Forelimb muscle (tissue), 1 donor: ENCODE measurements around the gene NPHS1. TPM values are rescaled to one million over a fixed set of nuclear protein-coding genes. Genes with fewer than 3 reads are reported as not detected.
"Not testable (repeated sequence)": the region's sequence is repeated elsewhere in the genome, so short reads cannot be mapped to it uniquely, and the experiment has no call there.

Experiments
- DNase-seq: peaks from one replicate; pipeline ENCODE4 v3.0.0-alpha.2; 2013; ENCODE audit warnings: low read depth
- polyA plus RNA-seq: library from polyadenylated mRNA; unstranded; fragments of 120-200 nt; gene quantifications from one replicate; pipeline ENCODE4 v1.2.1, GENCODE V29; 2013; ENCODE audit not compliant: insufficient read length

The NPHS1 gene
- polyA plus RNA-seq, 1 donor: 0.24 TPM

DNA sequence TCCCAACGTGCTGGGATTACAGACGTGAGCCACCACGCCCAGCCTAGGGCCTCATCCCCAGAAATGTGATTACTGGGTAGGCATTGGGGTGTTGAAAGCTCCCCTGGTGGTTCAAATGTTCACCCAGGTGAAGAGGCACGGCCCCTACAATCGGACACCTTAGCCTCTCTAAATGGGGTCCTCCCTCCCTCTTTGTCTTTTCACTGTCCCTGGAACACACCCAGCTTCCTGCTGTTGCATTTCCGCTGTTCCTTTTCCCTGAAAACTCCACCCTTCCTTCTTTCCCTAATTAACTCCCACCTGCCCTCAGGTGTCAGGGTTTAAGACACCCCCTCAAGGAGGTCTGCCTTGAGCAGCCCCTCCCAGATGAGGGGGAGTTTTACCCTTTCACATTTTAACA is 36.0 kb downstream of the NPHS1 start:
- DNase-seq: no peak

DNA sequence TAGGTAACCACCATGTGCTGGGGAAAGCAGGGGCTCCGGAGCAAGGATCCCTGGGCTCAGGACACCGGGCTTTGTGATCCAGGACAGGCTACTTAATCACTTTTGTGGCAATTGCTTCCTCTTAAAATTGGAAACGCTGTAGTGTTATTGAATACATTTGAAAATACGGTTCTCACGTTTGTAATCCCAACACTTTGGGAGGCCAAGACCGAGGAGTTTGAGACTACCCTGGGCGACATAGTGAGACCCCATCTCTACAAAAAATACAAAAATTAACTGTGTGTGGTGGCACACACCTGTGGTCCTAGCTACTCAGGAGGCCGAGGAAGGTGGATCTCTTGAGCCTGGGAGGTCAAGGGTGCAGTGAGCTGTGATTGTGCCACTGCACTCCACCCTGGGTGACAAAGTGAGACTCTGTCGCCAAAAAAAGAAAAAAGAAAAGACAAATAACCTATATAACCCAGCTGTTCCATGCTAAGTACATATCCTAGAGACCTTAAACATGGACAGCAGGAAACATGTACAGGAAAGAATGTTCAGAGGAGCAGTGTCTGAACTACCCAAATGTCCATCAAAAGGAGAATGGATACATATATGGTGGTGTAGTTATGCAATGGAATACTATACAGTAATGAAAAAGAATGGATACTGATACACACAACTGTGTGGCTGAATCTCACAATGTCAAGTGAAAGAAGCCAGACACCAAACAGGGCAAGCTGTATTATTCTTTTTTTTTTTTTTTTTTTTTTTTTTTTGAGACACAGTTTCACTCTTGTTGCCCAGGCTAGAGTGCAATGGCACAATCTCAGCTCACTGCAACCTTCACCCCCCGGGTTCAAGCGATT is 39.0 kb downstream of the NPHS1 start:
- DNase-seq: no peak

DNA sequence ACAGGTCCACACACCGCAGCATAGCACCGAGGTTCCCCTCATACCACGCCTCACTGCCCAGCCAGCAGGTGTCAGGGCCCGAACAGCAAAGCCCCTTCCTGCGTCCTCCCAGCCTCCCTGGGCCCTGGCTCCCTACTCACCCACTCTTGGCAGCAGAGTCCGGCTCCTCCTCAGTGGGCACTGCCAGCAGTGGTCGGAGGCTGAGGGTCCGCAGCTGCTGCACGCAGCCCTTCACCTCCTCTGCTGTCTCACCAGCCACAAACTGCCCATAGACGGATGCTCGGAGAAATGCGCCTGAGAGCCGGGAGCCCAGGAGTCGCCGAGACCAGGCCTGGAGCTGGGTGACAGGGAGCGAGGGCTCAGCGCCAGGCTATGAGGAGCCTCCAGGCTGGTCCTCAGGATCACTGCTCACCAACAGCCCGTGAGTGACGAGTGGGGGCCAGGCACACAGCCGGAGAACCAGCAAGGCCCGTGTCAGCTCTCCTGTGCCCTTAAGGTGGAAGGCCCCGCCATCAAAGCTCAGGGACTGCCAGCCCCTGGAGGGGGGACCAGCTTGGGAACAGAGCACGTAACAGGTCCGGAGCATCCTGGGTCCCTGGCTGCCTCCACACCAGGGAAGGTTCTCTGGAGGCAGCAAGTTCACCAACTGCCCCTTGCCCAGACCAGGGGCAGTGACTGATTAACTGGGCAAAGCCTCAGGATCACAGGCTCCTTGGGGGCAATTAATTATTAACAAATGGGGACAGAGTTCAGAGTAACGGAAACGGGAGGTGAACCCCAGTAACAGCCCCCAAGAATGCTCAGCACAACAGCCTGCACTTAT is 39.9 kb downstream of the NPHS1 start, which contains the start of gene PRODH2:
PRODH2 (minus strand) TSS at position 626 of the 823 bp plus-strand sequence; CDS start at position 586, 40 bp downstream.
- no peak for DNase-seq

- DNase-seq: no peak
These were observed 40.7 kb downstream of the NPHS1 start for GRCh38 chr19:35811317-35812219.

GRCh38 chr19:35807633-35808032 is 44.7 kb downstream of the NPHS1 start:
- no peak for DNase-seq

GRCh38 chr19:35806597-35806996 is 45.7 kb downstream of the NPHS1 start:
- no peak for DNase-seq

DNA sequence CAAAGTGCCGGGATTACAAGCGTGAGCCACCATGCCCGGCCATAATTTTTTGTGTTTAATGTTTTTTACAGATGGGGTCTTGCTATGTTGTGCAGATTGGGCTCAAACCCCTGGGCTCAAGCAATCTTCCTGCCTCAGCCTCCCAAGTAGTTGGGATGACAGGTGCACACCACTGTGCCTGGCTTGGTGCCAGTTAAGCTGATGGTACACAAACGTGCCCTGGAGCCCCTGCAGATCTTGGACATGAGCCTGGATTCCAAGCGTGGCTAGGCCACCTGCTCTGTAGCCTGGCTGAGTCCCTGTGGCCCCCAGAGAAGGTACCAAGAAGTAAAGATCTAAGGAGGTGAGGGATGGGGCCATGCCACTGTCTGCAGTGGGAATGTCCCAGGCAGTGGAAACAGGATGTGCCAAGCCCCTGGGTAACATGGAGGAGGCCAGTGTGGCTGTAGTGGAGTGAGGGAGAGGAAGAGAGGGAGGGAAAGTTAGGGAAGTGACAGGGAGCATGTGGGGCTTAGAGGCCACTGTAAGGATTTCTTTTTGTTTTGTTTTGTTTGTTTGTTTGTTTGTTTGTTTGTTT is 46.7 kb downstream of the NPHS1 start:
- no peak for DNase-seq

- no peak for DNase-seq
These were observed 50.5 kb downstream of the NPHS1 start for GRCh38 chr19:35801828-35802227.

GRCh38 chr19:35797663-35798062 is 54.6 kb downstream of the NPHS1 start:
- no peak for DNase-seq

- DNase-seq: no peak
These were observed 55.4 kb downstream of the NPHS1 start for GRCh38 chr19:35796645-35797542.

DNA sequence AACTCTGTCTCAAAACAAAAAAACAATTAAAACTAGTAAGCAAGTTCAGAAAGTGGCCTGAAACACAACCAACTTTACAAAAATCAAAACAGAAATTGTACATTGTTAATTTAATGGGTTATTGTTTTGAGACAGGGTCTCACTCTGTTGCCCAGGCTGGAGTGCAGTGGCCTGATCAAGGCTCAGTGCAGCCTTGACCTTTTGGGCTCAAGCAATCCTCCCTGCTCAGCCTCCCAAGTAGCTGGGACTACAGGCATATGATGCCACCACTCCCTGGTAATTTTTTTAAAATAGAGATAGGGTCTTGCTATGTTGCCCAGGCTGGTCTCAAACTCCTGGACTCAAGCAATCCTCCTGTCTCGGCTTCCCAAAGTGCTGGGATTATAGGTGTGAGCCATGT is 56.7 kb downstream of the NPHS1 start:
- DNase-seq: not testable (repeated sequence)

DNA sequence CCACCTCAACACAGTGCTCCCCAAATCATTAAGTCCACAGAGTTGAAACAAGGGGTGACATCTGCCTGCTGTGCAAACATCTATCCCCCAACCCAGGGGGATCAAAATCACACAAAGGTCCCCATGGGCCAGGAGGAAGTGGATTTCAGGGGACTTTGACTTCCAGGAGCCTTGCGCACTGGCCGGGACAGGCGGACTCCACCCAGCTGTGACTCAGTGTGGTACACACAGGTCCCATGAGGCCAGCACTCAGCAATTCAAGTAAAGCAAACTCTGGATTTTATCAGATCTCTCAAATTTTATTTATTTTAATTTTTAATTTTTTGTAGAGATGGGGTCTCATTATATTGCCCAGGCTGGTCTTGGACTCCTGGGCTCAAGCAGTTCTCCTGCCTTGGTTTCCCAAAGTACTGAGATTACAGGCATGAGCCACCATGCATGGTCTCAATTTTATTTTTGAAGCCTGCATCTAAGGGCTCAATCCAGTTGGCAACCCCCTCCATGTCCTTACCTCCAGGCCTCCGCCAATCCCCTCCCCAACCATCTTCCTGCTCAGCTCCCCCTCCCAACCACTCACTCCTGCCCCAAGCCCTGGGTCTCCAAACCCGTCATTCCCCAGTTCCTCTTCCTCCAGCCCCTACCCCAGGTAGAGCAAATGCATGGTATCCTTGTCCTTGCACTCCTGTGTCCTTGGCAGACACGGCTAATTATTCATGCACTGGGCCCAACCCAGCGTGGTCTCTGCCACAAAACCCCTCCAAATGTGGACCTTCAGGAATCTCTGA is 58.7 kb downstream of the NPHS1 start:
- DNase-seq: no peak

DNA sequence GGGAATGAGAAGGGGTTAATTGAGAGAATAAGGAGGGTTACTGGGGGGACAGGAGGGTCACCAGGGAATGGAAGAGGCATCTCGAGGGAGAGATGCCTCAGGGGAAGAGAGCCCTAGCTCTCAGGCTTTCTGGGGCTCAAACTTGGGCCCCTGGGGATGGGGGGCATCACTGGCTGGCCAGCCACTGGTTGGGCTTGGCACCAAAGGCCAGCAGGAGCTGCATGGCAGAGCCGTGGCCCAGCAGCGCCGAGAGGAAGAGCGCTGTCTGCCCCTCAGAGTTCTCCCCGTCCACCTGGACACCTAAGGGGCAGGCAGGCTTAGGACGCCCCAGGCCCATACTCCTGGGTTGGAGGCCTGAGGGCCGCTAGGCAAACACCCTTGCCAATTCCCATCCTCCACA is 59.4 kb downstream of the NPHS1 start:
- no peak for DNase-seq

DNA sequence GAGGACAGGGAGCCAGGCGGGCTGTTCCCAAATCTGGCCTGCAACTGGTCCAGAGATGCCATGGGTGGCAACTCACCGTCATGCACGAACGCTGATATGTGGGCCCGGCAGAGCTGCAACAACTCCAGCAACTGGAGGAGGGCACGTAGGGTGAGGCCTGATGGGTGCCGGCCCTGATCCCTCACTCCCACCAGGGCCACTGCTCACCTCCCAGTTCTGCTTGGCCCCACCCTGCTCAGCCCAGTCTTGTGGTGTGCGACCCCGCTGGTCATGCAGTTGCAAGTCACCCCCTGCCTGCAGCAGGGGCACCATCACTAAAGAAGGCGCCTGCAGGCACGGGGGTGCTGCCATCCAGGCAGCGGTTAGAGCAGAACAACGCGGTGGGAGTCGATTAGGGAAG is 60.0 kb downstream of the NPHS1 start:
- DNase-seq: no peak

GRCh38 chr19:35791814-35792279 is 60.5 kb downstream of the NPHS1 start:
- no peak for DNase-seq

DNA sequence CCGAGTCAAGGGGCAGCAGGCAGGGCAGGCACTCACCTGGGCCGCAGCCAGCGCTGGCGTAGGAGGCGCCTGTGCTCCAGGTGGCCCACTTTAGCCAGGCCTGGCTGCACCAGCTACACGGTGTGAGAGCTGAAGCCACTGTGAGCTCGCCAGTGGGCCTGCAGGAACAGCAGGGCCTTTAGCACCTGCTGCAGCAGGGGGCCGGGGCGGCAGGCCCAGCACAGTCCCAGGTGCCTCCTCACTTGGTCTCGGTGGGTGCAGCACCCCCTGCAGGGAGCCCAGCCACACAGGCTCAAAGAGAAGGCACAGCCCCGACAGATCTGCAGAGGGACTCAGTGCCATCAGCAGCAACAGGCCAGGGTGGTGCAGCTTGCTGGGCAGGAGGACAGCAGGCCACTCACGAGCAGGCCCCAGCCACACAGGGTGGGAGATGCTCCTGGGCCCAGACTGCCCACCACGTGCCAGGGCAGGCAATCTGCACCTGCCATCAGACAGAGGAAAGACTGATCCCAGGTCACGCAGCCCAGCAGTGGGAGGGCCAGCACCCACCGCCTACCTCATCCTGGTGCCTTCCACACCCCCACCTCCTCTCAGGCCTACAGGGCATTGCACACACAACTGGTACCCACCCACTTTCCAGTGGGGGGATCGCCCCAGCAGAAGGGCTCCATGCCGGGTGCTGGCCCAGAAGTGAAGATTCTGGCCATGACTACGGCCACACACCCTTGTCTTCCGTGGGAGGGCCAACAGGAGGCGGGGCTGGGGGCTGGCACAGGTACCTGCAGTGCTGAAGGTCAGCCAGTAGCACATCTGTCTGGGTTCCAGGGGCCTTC is 61.1 kb downstream of the NPHS1 start:
- no peak for DNase-seq

DNA sequence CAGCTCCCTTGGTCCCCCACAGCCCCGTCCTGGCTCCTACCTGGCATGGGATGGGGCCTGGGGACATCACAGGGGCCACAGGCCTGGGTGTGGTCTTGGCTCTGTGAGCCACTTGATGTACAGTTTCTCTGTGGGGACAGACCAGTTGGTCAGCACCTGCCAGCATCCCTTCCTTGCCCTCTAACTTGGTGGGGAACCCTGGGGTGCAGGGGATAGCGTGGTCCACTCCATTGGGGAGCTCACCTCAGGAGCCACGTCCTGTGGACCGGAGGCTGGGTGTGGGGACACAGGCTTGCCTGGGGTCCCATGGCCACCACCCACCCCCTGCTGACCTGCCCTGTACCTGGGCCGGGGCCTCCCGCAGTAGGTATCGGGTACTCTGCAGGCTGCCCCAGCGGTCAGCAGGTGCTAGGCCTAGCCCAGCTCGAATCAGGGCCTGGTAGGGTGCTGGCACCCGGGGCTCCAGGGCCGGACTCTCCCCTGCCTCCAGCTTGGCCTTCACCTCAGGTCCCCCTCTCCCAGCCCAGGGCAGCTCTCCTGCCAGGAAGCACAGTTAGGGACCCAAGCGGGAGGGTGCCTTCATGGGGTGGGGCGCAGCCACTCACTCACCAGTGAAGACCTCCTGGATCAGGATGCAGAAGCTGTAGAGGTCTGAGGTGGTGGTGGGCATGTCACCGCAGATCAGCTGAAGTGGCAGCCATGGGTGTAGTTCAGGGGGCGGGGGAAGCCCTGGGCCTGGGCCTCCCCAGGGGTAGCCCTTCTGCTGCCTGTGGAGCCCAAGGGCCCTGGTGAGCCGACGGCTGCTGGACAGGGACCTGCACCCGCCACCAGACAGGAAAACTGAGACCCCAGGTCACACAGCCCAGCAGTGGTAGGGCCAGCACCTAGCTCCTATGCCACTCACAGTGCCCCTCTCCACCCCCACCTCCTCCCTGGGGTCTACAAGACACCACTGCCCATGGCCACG is 62.0 kb downstream of the NPHS1 start:
- no peak for DNase-seq
